GM19372 (cell line): ENCODE data around the gene ZC3HAV1L.
"Not testable (repeated sequence)": the region's sequence is repeated elsewhere in the genome, so short reads cannot be mapped to it uniquely, and the experiment has no call there.

Experiments
- ATAC-seq: cut with Tn5 transposase; IDR thresholded peaks from one replicate; pipeline ENCODE4 v1.9.1; 2021; ENCODE audit warnings: mild to moderate bottlenecking, low read depth, moderate library complexity; ENCODE audit not compliant: unreplicated experiment

Gene ZC3HAV1L, protein sequence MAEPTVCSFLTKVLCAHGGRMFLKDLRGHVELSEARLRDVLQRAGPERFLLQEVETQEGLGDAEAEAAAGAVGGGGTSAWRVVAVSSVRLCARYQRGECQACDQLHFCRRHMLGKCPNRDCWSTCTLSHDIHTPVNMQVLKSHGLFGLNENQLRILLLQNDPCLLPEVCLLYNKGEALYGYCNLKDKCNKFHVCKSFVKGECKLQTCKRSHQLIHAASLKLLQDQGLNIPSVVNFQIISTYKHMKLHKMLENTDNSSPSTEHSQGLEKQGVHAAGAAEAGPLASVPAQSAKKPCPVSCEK

DNA sequence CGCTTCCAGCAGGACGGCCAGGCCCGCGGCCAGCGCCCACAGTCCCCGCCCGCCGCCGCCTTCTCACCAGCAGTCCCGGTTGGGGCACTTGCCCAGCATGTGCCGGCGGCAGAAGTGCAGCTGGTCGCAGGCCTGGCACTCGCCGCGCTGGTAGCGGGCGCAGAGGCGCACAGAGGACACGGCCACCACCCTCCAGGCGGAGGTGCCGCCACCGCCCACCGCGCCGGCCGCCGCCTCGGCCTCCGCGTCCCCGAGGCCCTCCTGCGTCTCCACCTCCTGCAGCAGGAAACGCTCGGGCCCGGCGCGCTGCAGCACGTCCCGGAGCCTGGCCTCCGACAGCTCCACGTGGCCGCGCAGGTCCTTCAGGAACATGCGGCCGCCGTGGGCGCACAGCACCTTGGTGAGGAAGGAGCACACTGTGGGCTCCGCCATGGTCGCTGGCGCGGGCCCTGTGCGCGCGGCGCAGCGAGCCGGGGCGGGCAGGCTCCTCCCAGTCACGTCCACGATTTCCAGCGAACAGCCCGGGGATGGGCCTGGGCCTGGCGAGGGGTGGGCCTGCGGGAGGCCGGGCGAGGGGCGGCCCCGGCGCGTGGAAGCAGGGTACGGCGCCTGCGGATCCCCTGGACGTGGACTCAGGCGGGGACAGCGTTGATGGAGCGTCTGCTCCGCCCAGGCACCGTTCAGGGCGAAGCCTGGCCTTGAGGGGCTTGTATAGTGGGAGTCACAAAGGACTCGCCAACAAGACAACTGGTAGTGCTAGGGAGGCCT is at the start of gene ZC3HAV1L:
Gene ZC3HAV1L (minus strand): TSS at position 457 of the 768 bp plus-strand sequence. CDS start 25 bp downstream, at position 432.
- peak; percentile 84 for ATAC-seq

DNA sequence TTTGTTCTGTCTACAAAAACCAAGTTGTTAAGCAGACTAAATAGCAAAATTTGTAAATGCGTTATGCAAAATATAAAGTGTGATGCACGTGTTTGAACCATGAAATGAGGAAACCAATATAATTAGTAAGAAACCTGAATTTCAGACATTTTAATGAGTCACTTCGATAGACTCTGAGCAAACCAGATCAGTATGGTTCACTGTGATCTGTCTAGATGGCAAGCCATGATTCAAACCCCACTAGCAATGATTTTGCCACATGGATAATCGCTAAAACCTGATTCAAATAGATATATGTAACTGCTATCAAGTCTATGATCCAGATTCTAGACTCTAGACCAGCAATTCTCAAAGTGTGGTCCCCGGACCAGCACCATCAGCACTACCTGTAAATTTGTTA is 48.9 kb upstream of the ZC3HAV1L start:
- ATAC-seq = no peak

DNA sequence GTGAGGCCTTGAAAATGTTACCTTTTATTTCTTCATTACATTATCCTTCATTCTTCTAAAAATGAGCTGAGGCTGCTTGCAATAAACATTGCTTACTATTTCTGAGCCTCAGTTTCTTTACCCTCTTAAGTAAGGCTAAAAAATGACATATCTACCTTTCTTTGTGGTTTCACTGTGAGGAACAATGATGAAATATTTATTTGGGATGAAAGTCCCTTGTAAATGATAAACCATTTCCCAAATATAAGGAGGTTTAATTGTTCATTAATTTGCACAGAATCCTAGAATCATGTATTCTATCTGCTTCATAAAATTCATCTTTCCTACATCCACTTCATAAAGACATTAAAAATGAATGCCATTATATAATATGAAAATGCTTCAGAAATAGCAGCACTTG is 45.7 kb upstream of the ZC3HAV1L start:
- ATAC-seq = no peak

DNA sequence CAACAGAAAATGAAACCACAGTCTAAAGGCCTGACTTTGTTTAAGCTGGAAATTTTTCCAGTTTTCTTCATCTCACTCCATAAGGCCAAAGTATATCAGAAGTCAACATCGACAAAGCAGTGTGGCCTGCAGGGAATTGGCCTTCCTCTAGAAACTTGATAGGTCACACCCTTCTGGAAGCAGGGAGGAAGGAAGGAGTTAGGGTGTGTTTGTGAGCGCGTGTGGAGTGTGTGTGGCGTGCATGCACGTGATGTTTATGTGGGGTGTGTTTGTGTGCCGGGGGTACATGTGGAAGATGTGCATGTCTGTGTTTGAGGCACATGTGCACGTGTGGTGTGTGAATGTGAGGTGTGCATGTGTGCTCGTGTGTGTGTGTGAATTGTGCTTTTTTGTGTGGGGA is 45.1 kb upstream of the ZC3HAV1L start:
- ATAC-seq = no peak

DNA sequence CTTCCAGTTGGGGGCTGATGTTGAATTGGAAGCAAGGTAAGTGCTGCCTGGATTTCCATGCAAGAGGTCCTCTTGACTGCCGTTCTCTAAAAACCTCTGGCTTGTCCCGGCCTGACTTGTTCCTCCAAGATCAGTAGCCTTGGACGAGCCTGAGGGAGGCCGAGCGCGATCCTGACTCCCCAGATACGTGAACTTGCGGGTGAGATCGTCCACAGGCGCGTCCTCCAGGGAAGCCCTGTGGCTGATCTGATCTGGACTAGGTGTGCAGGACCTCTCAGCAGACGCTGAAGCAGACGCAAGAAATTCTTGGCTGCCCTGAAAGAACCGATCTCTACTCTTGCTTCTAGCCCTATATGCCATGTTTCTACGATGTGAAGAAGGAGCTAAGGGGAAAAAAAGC is 44.0 kb upstream of the ZC3HAV1L start:
- ATAC-seq = no peak

DNA sequence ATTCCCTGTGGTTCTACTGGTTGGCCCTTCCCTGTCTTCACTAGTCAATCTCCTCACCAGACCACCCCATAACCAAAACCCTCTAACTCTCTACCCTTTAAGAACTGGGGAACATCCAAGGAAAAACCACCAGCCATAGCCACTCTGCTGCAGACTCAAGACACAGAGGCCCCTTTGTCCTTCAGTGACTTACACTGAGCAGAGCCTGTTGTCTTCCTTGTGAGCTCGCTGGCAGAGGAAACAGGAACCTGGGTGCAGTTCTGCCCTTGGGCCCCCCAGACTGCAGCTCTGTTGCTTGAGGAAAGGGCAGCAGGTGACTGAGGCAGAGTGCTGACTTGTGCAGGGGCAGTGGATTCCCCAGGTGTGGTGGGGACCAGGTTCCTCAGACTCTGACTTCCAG is 43.1 kb upstream of the ZC3HAV1L start:
- ATAC-seq = no peak

DNA sequence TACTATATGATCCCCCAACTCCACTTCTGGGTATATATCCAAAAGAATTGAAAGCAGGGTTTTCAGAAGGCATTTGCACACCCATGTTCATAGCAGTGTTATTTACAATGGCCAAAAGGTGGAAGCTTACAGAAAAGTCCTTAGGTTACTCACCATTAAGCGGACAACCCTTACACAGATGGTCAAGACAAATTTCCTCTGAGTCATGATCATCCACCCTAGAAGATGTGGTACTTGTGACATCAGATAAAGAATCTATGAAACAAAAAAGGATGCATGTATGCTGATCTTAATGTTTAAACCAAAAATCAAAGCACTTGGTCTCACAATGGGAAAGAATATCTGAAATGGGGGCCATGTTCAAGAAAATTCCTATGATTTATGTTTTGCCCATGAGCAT is 42.6 kb upstream of the ZC3HAV1L start:
- no peak for ATAC-seq

DNA sequence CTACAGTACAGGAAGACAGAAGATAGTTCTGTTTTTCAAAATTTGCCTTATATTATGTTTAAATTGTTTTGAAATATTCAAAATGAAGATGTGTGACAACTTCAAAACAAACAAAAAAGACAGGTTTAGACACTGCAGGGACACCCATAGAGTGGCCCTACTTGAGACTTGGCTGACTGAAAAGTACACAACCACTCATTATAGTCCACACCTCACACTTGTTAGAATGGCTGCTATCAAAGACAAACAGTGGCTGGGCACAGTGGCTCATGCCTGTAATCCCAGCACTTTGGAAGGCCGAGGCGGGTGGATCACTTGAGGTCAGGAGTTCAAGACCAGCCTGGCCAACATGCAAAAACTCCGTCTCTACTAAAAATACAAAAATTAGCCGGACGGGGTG is 41.9 kb upstream of the ZC3HAV1L start:
- ATAC-seq = not testable (repeated sequence)

DNA sequence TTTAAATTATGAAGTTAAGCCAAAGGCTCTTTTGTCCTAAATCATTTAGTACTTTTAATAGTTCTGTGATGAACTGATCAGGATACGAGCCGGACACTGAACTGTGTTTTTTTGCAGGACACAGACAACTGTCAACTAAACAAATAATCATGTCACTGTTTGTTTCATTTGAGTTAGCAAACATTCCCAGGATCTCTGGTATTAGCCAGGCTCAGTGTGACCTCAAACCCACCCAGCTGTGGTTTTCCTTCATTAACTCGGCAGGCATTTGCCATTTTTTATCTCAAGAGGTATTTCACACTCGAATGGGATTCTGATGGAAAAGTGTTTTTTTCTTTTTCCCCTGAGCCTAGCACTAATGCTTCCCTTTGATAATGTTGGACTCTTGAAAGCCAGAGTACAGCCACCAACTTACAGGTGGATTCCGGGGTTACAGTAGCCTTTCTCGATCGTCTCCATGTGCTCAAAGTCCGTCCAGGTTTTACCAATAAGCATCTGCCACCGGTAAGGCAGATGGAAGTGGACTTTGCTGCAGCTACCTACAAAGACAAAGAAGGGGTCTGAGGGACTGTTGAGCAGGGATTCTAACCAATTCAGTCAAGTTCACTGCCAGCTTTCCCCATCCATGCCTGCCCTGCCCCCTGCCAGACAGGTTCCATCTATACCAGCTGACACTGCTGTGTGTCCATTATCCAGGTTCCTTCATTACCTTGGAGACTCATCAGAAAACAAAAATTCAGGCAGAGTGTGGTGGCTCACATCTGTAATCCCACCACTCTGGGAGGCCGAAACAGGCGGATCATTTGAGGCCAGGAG is 40.2 kb upstream of the ZC3HAV1L start:
- no peak for ATAC-seq

DNA sequence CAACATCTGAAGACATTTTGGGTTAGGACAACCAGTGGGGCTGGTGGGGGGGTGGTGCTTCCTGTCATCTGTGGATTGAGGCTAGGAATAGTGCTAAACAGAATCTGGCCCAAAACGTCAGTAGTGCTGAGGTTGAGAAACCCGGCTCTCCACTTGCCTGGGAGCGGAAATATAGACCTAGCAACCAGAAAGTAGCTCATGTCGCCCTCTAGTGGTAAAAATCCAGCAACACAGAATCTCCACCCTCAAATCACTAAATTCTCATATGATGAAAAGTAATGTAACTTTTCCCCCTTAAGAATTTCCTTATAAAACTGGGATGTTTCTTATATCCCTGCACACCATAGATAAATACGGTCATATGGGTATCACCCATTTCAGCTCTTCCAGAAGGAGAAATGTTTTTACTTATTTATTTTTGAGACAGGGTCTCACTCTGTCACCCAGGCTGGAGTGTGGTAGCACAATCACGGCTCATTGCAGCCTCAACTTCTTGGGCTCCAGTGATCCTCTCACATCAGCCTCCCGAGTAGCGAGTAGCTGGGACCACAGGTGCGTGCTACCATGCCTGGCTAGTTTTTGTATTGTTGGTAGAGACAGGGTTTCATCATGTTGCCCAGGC is 39.3 kb upstream of the ZC3HAV1L start:
- peak; percentile 95 for ATAC-seq

DNA sequence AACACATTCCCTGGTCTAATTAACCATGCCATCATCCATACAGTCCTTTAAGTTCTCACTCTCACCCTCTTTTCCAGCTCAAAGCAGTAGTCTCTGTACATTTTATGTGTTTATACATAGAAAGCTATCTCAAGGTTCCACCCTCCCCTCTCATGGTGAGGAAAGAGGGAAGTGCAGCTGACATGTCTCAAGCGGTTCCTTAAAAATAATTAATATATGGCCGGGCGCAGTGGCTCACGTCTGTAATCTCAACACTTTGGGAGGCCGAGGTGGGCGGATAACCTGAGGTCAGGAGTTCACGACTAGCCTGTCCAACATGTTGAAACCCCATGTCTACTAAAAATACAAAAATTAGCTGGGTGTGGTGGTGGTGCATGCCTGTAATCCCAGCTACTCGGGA is 37.0 kb upstream of the ZC3HAV1L start:
- no peak for ATAC-seq

DNA sequence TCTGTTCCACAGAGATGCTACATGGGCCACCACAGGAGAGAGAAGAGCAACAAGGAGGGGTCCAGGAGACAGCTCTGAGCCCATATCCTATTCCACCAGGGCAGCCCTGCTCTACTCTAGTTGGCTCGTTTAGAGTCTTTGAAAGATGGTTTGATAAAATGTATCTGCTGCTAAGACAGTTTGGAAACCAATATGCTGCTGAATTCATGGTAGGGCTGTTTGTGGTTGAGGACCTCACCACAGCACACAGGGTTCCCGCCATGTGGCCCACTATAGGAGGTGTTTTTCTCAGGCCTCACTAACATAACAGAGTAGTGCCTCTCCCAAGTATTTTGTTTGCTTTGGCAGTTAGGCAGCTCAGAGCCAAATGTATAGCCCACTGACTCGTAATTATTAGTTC is 35.8 kb upstream of the ZC3HAV1L start:
- ATAC-seq = no peak

DNA sequence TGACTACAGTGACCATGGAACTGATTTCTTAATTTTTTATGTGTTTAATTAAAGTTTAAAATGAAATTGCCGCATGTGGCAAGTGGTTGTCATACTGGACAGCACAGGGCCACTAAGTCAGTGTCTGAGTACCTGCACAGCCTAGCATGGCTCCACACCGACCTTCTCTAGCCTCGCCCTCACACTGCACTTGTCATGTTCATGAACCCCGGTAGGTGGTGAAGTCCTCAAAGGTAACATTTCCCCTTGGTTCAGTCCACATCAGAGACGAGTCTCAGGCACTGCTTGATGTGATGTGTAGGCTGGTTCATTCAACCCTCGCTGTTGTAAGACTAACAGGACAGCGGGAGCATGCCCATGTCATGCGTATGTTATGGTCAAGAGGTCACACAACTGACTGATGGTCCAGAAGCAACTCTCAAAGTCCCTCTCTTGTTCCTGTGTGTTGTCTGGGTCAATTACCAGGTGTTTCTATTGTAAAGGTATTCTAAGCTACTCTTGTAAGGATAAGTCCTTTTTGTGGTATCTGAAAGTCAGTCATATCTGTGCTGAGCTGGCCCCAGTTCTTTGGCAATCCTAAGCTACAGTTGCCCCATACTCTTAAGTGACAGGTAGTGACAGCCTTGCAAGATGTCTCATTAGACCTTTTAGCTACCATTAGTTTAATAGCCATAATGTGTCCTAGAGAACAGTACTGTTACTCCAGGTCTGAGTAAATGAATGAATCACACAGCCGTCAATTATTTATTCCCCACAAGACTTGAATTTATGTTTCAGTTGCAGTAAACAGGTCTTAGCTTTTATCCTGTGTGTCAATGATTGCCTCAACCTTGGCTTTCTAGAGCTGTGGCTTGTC is 32.9 kb upstream of the ZC3HAV1L start:
- ATAC-seq = no peak

DNA sequence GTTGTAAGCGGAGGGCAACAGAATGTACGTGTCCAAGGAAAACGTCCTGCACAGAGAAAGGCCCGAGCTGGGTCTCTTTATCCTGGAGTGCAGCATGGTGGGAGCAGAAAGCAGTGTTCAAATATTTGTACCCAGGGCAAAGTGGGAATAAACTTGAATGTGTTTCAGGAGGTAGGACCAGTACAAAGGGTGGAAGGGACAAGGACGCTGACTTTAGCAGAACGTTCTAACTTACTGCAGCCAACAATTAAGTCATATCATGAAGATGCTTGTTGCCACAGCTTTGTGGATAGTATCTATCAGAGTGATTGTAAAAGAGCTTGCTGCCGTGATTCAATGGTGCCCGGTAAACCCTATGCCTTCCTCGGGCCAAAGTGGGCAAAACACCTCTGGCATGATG is 30.5 kb upstream of the ZC3HAV1L start:
- no peak for ATAC-seq

DNA sequence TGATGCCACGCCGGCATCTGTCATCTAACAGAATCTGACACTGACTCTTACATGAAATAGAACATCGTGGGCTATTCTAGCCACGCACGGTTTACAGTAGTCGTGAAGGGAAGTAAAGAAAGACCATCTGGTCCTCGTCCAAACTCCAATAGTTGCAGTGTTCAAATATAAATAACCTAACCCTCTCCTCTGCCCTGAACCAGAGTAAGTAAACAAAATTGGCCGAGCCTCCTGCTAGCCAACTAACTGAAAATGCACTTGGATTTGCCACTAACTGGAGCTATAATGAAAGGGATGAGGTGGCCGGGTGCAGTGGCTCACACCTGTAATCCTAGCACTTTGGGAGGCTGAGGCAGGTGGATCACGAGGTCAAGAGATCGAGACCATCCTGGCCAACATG is 29.5 kb upstream of the ZC3HAV1L start:
- ATAC-seq = no peak

DNA sequence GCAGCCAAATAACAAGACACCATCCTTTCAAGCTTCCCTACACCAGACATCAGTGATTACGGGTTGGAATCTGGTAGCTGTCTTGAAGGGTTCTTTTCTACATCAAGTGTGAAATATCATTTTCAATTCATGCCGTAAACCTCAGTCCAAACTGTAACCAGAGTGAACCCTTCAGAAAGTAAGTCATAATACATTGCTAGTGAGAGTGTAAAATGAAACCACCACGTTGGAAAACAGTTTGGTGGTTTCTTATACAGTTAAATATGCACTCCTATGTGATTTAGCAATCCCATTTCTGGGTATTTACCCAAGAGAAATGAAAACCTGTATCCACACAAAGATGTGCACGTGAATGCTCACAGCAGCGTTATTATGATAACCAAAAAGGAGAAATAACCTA is 25.6 kb upstream of the ZC3HAV1L start:
- no peak for ATAC-seq

DNA sequence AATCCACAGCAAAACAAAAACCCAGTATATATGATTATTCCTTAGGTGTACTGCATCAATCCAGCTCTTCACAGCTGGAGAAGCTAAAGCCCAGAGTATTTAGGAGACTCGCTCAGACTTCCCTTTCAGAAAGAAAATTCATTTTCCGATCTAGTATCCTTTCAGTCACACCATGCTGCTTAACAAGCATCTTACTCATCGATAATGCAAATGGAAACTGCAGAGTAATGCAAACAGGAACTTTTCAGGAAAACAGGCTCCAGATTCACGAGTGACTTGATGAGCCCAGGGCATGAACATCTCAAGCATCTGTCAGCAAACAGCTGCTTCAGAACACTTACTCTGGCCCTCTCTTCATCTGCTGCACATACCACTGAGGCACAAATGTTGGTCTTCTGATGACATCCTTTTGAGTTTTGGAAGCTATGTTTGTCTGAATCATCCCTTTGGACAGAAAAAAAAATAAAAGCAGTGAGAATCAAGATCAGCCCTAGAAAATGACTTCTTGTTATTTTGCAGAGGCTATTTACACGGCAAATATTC is 24.9 kb upstream of the ZC3HAV1L start:
- no peak for ATAC-seq

DNA sequence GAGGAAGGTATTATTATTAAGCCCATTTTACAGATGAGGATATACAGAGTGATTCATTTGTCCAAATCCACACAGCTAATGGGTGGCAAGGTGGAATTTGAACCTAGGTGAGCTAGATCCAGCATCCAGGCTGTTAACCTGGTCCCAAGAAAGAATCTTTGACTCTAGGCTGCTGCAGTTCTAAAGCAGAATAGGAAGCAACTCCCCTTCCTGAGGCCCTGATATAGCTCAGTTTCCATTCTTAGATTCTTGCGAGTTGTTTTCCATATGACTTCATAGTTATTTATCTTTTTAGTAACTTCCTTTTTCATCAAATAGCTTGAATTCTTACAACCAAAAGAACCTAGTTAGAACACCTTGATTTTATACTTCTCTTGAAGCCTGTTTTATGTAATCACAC is 24.1 kb upstream of the ZC3HAV1L start:
- ATAC-seq = no peak

DNA sequence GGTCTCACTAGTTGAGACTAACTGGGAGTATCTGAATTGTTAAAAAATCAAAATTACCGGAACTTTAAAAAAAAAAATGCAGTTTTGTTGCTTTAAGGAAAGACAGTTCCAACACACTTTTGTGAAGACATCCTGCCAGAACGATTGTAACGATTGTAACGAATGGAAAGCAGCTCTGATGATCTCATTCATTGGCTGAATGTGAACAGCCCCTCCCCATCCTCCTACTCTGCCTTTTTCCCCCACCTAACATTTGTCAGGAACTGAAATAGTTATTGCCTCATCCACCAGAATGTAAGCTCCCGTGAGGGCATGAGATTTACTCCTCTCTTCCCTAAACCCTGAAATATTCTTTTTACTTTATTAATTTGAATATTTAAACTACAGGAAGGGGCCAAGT is 23.1 kb upstream of the ZC3HAV1L start:
- ATAC-seq = no peak

DNA sequence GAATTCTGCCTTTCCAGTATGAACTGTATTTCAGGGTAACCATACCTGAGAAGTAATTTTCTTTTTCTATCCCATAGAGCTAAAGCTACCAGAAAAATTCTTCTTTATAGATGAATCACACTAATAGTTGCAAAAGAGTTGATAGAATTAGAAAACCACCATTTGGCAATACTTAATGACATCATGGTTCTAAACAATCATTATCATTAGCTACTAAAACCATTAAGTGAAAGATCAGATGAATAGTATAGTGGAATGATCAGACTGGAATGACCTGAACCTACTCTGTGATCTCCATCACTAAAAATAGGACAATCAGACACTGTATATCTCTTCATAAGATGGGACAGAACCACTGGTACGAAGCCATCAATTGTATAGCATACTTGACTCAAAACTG is 19.8 kb upstream of the ZC3HAV1L start:
- ATAC-seq = no peak
